DMS53 (cell line): ENCODE measurements around the gene DDA1.

Experiments
- DNase-seq: peaks from one replicate; lab custom pipeline; 2025; lab: John Stamatoyannopoulos, UW

Gene DDA1

GRCh38 chr19:17312189-17313113 lies 3.1 kb downstream of the DDA1 start:
- no peak for DNase-seq

- DNase-seq: no peak
Measured at GRCh38 chr19:17314007-17314593, 4.7 kb downstream of the DDA1 start.

- no peak for DNase-seq
Measured at GRCh38 chr19:17318966-17319365, 9.6 kb downstream of the DDA1 start.

- DNase-seq: no peak
Measured at GRCh38 chr19:17319473-17320238, 10.3 kb downstream of the DDA1 start.

- DNase-seq: no peak
Measured at GRCh38 chr19:17320435-17320834, 11.1 kb downstream of the DDA1 start.

GRCh38 chr19:17321655-17322489 lies 12.5 kb downstream of the DDA1 start:
- peak; percentile 69 for DNase-seq

- no peak for DNase-seq
Measured at GRCh38 chr19:17322854-17323253, 13.5 kb downstream of the DDA1 start.

- no peak for DNase-seq
Measured at GRCh38 chr19:17323300-17323963, 14.1 kb downstream of the DDA1 start.

- no peak for DNase-seq
Measured at GRCh38 chr19:17323964-17324332, 14.6 kb downstream of the DDA1 start.

- no peak for DNase-seq
Measured at GRCh38 chr19:17324357-17325114, 15.2 kb downstream of the DDA1 start.

GRCh38 chr19:17325133-17325532 lies 15.8 kb downstream of the DDA1 start:
- DNase-seq: no peak

- no peak for DNase-seq
Measured at GRCh38 chr19:17325881-17326594, 16.7 kb downstream of the DDA1 start.

GRCh38 chr19:17326595-17326966 lies 17.2 kb downstream of the DDA1 start:
- no peak for DNase-seq

GRCh38 chr19:17327068-17327653 lies 17.8 kb downstream of the DDA1 start:
- DNase-seq: peak; percentile 69

- peak; percentile 97 for DNase-seq
Measured at GRCh38 chr19:17327654-17328516, 18.5 kb downstream of the DDA1 start.

GRCh38 chr19:17328517-17329365 lies 19.4 kb downstream of the DDA1 start:
- DNase-seq: peak; percentile 71
